B cell (primary cell): Measurements from ENCODE around the gene DNMBP. TPM values are rescaled to one million over a fixed set of nuclear protein-coding genes. Genes with fewer than 3 reads are reported as not detected.
A peak's percentile ranks its signal among the peaks of the same experiment; 100 is the strongest.

Experiments
- ATAC-seq: fragments of 200-7000 bp; cut with Tn5 transposase; one replicate; pipeline ENCODE4 v1.10.0; 2021; ENCODE audit warnings: low read depth, mild to moderate bottlenecking, moderate number of reproducible peaks, moderate library complexity
- CTCF ChIA-PET: fragments of 350-600 bp; sonication (Branson Sonifier 250); formaldehyde crosslinking; loops from one replicate; lab custom pipeline; 2021; ENCODE audit warnings: antibody characterized with exemption, inconsistent platforms; lab: Charles Lee
- POLR2A ChIA-PET: fragments of 350-600 bp; sonication (Branson Sonifier 250); formaldehyde crosslinking; loops from one replicate; lab custom pipeline; 2021; ENCODE audit warnings: antibody characterized with exemption; lab: Charles Lee
- DNase-seq: peaks from one replicate; pipeline ENCODE4 v3.0.0; 2013
- H2AFZ ChIP-seq: 2 replicates; pipeline ENCODE4 v1.6.1; 2012; ENCODE audit warnings: mild to moderate bottlenecking, low read depth, low read length; ENCODE audit not compliant: insufficient read depth, poor library complexity, severe bottlenecking
- H3K27ac ChIP-seq, 2 donors: 1 replicate in 1 of 2; 2 replicates in 1 of 2; pipeline ENCODE4 v1.5.1; 2012 to 2013; ENCODE audit warnings: low read length in 2 of 2, mild to moderate bottlenecking in 2 of 2, moderate library complexity in 1 of 2
- H3K27me3 ChIP-seq, 4 experiments: fragments of 200-600 bp in 1 of 4; sonication (generic) in 1 of 4; replicated peaks in 1 of 4; 1 replicate in 2 of 4; 2 replicates in 2 of 4; pipeline versions ENCODE4 v1.6.1 to v1.7.0; 2013 to 2016; ENCODE audit warnings: low read length in 3 of 4, mild to moderate bottlenecking in 2 of 4, mixed read lengths in 1 of 4, moderate library complexity in 1 of 4; ENCODE audit not compliant: insufficient read depth in 4 of 4, control insufficient read depth in 3 of 4; ENCODE audit errors: control extremely low read depth in 1 of 4
- H3K36me3 ChIP-seq, 2 experiments: replicated peaks in 1 of 2; 1 replicate in 1 of 2; 2 replicates in 1 of 2; pipeline versions ENCODE4 v1.6.1 to v1.7.1; 2013; ENCODE audit warnings: low read length in 1 of 2; ENCODE audit not compliant: insufficient read depth in 2 of 2, control insufficient read depth in 1 of 2; ENCODE audit errors: control extremely low read depth in 1 of 2, extremely low read depth in 1 of 2
- H3K4me1 ChIP-seq, 2 donors: fragments of 200-600 bp in 1 of 2; sonication (generic) in 1 of 2; 1 replicate in 1 of 2; 2 replicates in 1 of 2; pipeline versions ENCODE4 v1.5.1 to v1.6.1; 2013 to 2017; ENCODE audit warnings: low read length in 2 of 2; ENCODE audit not compliant: control insufficient read depth in 2 of 2, insufficient read depth in 2 of 2
- H3K4me2 ChIP-seq: replicated peaks from 2 replicates; pipeline ENCODE3; 2012; ENCODE audit warnings: mild to moderate bottlenecking, low read depth, low read length; ENCODE audit not compliant: poor library complexity, severe bottlenecking
- H3K4me3 ChIP-seq, 5 experiments: fragments of 200-600 bp in 1 of 5; sonication (generic) in 1 of 5; 1 replicate in 3 of 5; 2 replicates in 2 of 5; pipeline versions ENCODE4 v1.5.1 to v1.7.0; 2011 to 2016; ENCODE audit warnings: low read length in 4 of 5, mild to moderate bottlenecking in 4 of 5, low read depth in 2 of 5, control low read depth in 1 of 5, moderate library complexity in 1 of 5; ENCODE audit not compliant: insufficient read depth in 1 of 5; ENCODE audit errors: control extremely low read depth in 1 of 5, extremely low read depth in 1 of 5
- H3K79me2 ChIP-seq: fragments of 200-600 bp; sonication (generic); one replicate; pipeline ENCODE4 v1.6.0; 2016; ENCODE audit warnings: low read length; ENCODE audit not compliant: control insufficient read depth, insufficient read depth
- H3K9ac ChIP-seq: fragments of 200-600 bp; sonication (generic); 2 replicates; pipeline ENCODE4 v1.6.1; 2017; ENCODE audit warnings: mild to moderate bottlenecking, low read length, moderate library complexity
- H3K9me3 ChIP-seq, 3 donors: one replicate each; pipeline versions ENCODE4 v1.6.1 to v1.7.1; 2013; ENCODE audit warnings: low read length in 2 of 3; ENCODE audit not compliant: control insufficient read depth in 2 of 3, insufficient read depth in 1 of 3; ENCODE audit errors: control extremely low read depth in 1 of 3
- H4K20me1 ChIP-seq: 2 replicates; pipeline ENCODE4 v1.6.0; 2012; ENCODE audit warnings: mild to moderate bottlenecking, low read length; ENCODE audit not compliant: insufficient read depth, control insufficient read depth, poor library complexity, severe bottlenecking
- H3K27ac Mint-ChIP-seq: one replicate; pipeline ENCODE4 v1.8.0; 2021; ENCODE audit warnings: mixed read lengths
- H3K27me3 Mint-ChIP-seq: one replicate; pipeline ENCODE4 v1.8.0; 2021; ENCODE audit warnings: mixed read lengths
- H3K4me1 Mint-ChIP-seq: one replicate; pipeline ENCODE4 v1.8.0; 2021; ENCODE audit warnings: mixed read lengths
- H3K4me3 Mint-ChIP-seq: one replicate; pipeline ENCODE4 v1.8.0; 2021; ENCODE audit warnings: mixed read lengths
- H3K9me3 Mint-ChIP-seq: one replicate; pipeline ENCODE4 v1.8.0; 2022; ENCODE audit warnings: mixed read lengths; ENCODE audit not compliant: insufficient read depth
- CTCF ChIP-seq: fragments of 200-600 bp; IDR thresholded peaks from one replicate; pipeline ENCODE4 v1.8.0; 2022; ENCODE audit warnings: antibody characterized with exemption, mild to moderate bottlenecking
- EZH2 ChIP-seq: IDR thresholded peaks from 2 replicates; pipeline ENCODE4 v1.6.1; 2012; ENCODE audit warnings: borderline replicate concordance, low read depth, mild to moderate bottlenecking, moderate library complexity, low read length; ENCODE audit not compliant: insufficient read depth, poor library complexity, severe bottlenecking
- WGBS: methylation state at CpG from one replicate; pipeline ENCODE4 v1.1.5; 2013; ENCODE audit warnings: missing lambda C conversion rate; ENCODE audit not compliant: insufficient coverage; 5-methylcytosine and 5-hydroxymethylcytosine counted together
- intact Hi-C: fragments of 100-400 bp; cut with micrococcal nuclease; formaldehyde crosslinking; loops from one replicate; pipeline ENCODE4 v1.10.0; 2022
- polyA plus RNA-seq: library from polyadenylated mRNA; depleted of rRNA; stranded (reverse); fragments of >200 nt; gene quantifications from 2 replicates; pipeline ENCODE4 v1.2.3, GENCODE V29; 2012
- total RNA-seq, 2 donors: library from RNA; stranded (reverse); fragments of 120-200 nt in 1 of 2; gene quantifications; 1 replicate in 1 of 2; 2 replicates in 1 of 2; pipeline versions ENCODE4 v1.2.3 to v1.2.4, GENCODE V29; 2013 to 2022

The DNMBP gene
- total and polyA plus RNA-seq, 2 donors (not counting 1 experiment from before 2014, with no cell fraction given): 12.8 to 22.6 TPM

- no peaks in the 10 kb centered on the region for H3K9me3 Mint-ChIP-seq
- H3K4me3 Mint-ChIP-seq: peak overlapping the region; percentile 5
- Histone ChIP-seq H2AFZ (no peak overlapping the region), H3K27ac (peak overlapping the region; percentile 77 to 84), H3K79me2 (peaks cover 90% of the 10 kb centered on the region), H3K36me3 (peaks cover 0 to 7% of the 10 kb centered on the region in 2 experiments), H4K20me1 (no peaks in the 10 kb centered on the region), H3K9me3 (no peaks in the 10 kb centered on the region), H3K4me2 (peak overlapping the region; percentile 60), H3K4me3 (peak overlapping the region in 1 of 5 experiments; percentile 11), H3K27me3 (no peaks in the 10 kb centered on the region), H3K4me1 (peaks cover 50 to 55% of the 10 kb centered on the region in 2 donors), H3K9ac (peak overlapping the region; percentile 10)
- TF ChIP-seq EZH2 (no peak), CTCF (no peak)
- DNase-seq: peak; percentile 60
- ChIA-PET POLR2A (interaction anchor here (0.6 to 0.7 kb wide), 2 partner anchors 69 to 439 kb away, joined by 3 to 5 read pairs; no protein-coding TSS in a partner anchor), CTCF (interaction anchor here (1.1 to 4.8 kb wide), 7 partner anchors 9 to 70 kb away, joined by 3 to 29 read pairs (median 4); partner anchors contain the start of gene DNMBP)
- no CpG with 5 or more reads among the region's 8 CpGs for WGBS
- H3K27me3 Mint-ChIP-seq: no peaks in the 10 kb centered on the region
- peaks cover 53% of the 10 kb centered on the region for H3K4me1 Mint-ChIP-seq
- peak; percentile 70 for ATAC-seq
- intact Hi-C loops: loop anchor here (2.0 kb wide), 1 partner anchor 34 kb away; the partner anchor contains the start of gene DNMBP
- H3K27ac Mint-ChIP-seq: peak overlapping the region; percentile 57
Measured at GRCh38 chr10:99975106-99975829, 34.5 kb downstream of the DNMBP start.

- H3K4me3 Mint-ChIP-seq: no peak overlapping the region
- H3K9me3 Mint-ChIP-seq: no peaks in the 10 kb centered on the region
- no peak overlapping the region for H2AFZ ChIP-seq
- H3K9ac ChIP-seq: no peak overlapping the region
- H3K27me3 Mint-ChIP-seq: no peaks in the 10 kb centered on the region
- intact Hi-C loops: loop anchor here (2.0 kb wide), 1 partner anchor 74 kb away; no protein-coding TSS in a partner anchor
- peaks cover 40 to 42% of the 10 kb centered on the region in 2 donors for H3K4me1 ChIP-seq
- peaks cover 90% of the 10 kb centered on the region for H3K79me2 ChIP-seq
- ChIA-PET CTCF (interaction anchor here (4.8 kb wide), 1 partner anchor 72 kb away, joined by 29 read pairs; no protein-coding TSS in a partner anchor), POLR2A (no interaction called here)
- no peak overlapping the region for H3K4me2 ChIP-seq
- peaks cover 2 to 26% of the 10 kb centered on the region in 2 experiments for H3K36me3 ChIP-seq
- no CpG with 5 or more reads among the region's 2 CpGs for WGBS
- TF ChIP-seq CTCF (peak; percentile 35), EZH2 (no peak)
- ATAC-seq (no peak), DNase-seq (no peak)
- H3K27ac ChIP-seq: peak overlapping the region; percentile 10 to 84
- no peak overlapping the region for H3K4me3 ChIP-seq
- H3K27ac Mint-ChIP-seq: peak overlapping the region; percentile 57
- no peaks in the 10 kb centered on the region for H3K9me3 ChIP-seq
- H3K4me1 Mint-ChIP-seq: peaks cover 42% of the 10 kb centered on the region
- no peaks in the 10 kb centered on the region for H4K20me1 ChIP-seq
- no peaks in the 10 kb centered on the region for H3K27me3 ChIP-seq
Measured at GRCh38 chr10:99973190-99973589, 36.6 kb downstream of the DNMBP start.
